CD14-positive monocyte (primary cell): ENCODE measurements around the gene SART3. TPM values are rescaled to one million over a fixed set of nuclear protein-coding genes. Genes with fewer than 3 reads are reported as not detected.

Experiments
- DNase-seq, 3 donors: peaks; one replicate each; pipeline ENCODE4 v3.0.0-alpha.2; 2011 to 2022
- H2AFZ ChIP-seq: 2 replicates; pipeline ENCODE4 v1.6.0; 2012; ENCODE audit warnings: mild to moderate bottlenecking, low read depth, low read length, inconsistent platforms; ENCODE audit not compliant: insufficient read depth, poor library complexity, severe bottlenecking
- H3K27ac ChIP-seq, 2 donors: 1 replicate in 1 of 2; 2 replicates in 1 of 2; pipeline ENCODE4 v1.5.1; 2012 to 2013; ENCODE audit warnings: low read length in 2 of 2, control low read depth in 1 of 2, inconsistent platforms in 1 of 2, low read depth in 1 of 2, mild to moderate bottlenecking in 1 of 2
- H3K27me3 ChIP-seq, 2 donors: one replicate each; pipeline versions ENCODE4 v1.6.0 to v1.6.1; 2011 to 2013; ENCODE audit warnings: low read length in 2 of 2; ENCODE audit not compliant: control insufficient read depth in 2 of 2, insufficient read depth in 2 of 2
- H3K36me3 ChIP-seq, 2 donors: replicated peaks in 1 of 2; 1 replicate in 1 of 2; 2 replicates in 1 of 2; pipeline versions ENCODE4 v1.5.1 to v1.6.1; 2012 to 2013; ENCODE audit warnings: low read length in 2 of 2, control low read depth in 1 of 2, inconsistent platforms in 1 of 2, mild to moderate bottlenecking in 1 of 2; ENCODE audit not compliant: insufficient read depth in 2 of 2, control insufficient read depth in 1 of 2
- H3K4me1 ChIP-seq, 2 donors: 1 replicate in 1 of 2; 2 replicates in 1 of 2; pipeline versions ENCODE4 v1.5.1 to v1.6.1; 2012 to 2013; ENCODE audit warnings: low read length in 2 of 2, control low read depth in 1 of 2, inconsistent platforms in 1 of 2, mild to moderate bottlenecking in 1 of 2, moderate library complexity in 1 of 2; ENCODE audit not compliant: insufficient read depth in 2 of 2, control insufficient read depth in 1 of 2
- H3K4me2 ChIP-seq: replicated peaks from 2 replicates; pipeline ENCODE3; 2012; ENCODE audit warnings: low read length, moderate library complexity, mild to moderate bottlenecking; ENCODE audit not compliant: poor library complexity, severe bottlenecking; ENCODE audit errors: extremely low read depth
- H3K4me3 ChIP-seq, 3 experiments: fragments of 200-600 bp in 1 of 3; sonication (generic) in 1 of 3; replicated peaks in 1 of 3; 1 replicate in 2 of 3; 2 replicates in 1 of 3; pipeline ENCODE4 v1.5.1; 2011 to 2013; ENCODE audit warnings: low read length in 3 of 3, mild to moderate bottlenecking in 3 of 3, control low read depth in 2 of 3, low read depth in 2 of 3, inconsistent platforms in 1 of 3, moderate library complexity in 1 of 3
- H3K79me2 ChIP-seq: 2 replicates; pipeline ENCODE4 v1.6.0; 2012; ENCODE audit warnings: mild to moderate bottlenecking, control low read depth, inconsistent platforms, low read length, moderate library complexity; ENCODE audit not compliant: insufficient read depth
- H3K9ac ChIP-seq: 2 replicates; pipeline ENCODE4 v1.6.0; 2017; ENCODE audit warnings: low read length, mild to moderate bottlenecking; ENCODE audit not compliant: insufficient read depth, poor library complexity, severe bottlenecking
- H3K9me3 ChIP-seq, 2 donors: replicated peaks in 1 of 2; 1 replicate in 1 of 2; 2 replicates in 1 of 2; pipeline versions ENCODE4 v1.5.1 to v1.6.1; 2012 to 2013; ENCODE audit warnings: low read length in 2 of 2, control low read depth in 1 of 2; ENCODE audit not compliant: control insufficient read depth in 1 of 2, insufficient read depth in 1 of 2
- H4K20me1 ChIP-seq: 2 replicates; pipeline ENCODE4 v1.6.0; 2012; ENCODE audit warnings: mild to moderate bottlenecking, low read length, control low read depth, moderate library complexity; ENCODE audit not compliant: insufficient read depth
- H3K27ac Mint-ChIP-seq, 7 donors: one replicate each; pipeline ENCODE4 v1.8.0; 2020; ENCODE audit warnings: mild to moderate bottlenecking in 7 of 7, mixed read lengths in 7 of 7, moderate library complexity in 6 of 7, inconsistent platforms in 2 of 7
- H3K27me3 Mint-ChIP-seq, 3 donors: one replicate each; pipeline ENCODE4 v1.8.0; 2021 to 2022; ENCODE audit warnings: low read depth in 3 of 3, mild to moderate bottlenecking in 3 of 3, mixed read lengths in 3 of 3, moderate library complexity in 3 of 3, inconsistent platforms in 1 of 3
- H3K36me3 Mint-ChIP-seq, 2 donors: one replicate each; pipeline ENCODE4 v1.8.0; 2020; ENCODE audit warnings: mixed read lengths in 2 of 2, inconsistent platforms in 1 of 2, mild to moderate bottlenecking in 1 of 2
- H3K4me1 Mint-ChIP-seq: one replicate; pipeline ENCODE4 v1.8.0; 2020; ENCODE audit warnings: mild to moderate bottlenecking, mixed read lengths
- H3K4me3 Mint-ChIP-seq, 2 donors: one replicate each; pipeline ENCODE4 v1.8.0; 2020; ENCODE audit warnings: mild to moderate bottlenecking in 2 of 2, mixed read lengths in 2 of 2, moderate library complexity in 1 of 2
- H3K9me3 Mint-ChIP-seq, 7 donors: one replicate each; pipeline ENCODE4 v1.8.0; 2020 to 2022; ENCODE audit warnings: mixed read lengths in 7 of 7, mild to moderate bottlenecking in 6 of 7, moderate library complexity in 6 of 7, inconsistent platforms in 2 of 7
- CTCF ChIP-seq: fragments of 200-600 bp; IDR thresholded peaks from one replicate; pipeline ENCODE4 v1.8.0; 2022; ENCODE audit warnings: antibody characterized with exemption, mild to moderate bottlenecking
- whole genome bisulfite sequencing: methylation state at CpG from one replicate; pipeline ENCODE4 v1.1.5; 2013; ENCODE audit warnings: missing lambda C conversion rate; ENCODE audit not compliant: insufficient coverage; 5-methylcytosine and 5-hydroxymethylcytosine counted together
- intact Hi-C, 2 donors: fragments of 100-400 bp; cut with micrococcal nuclease; formaldehyde crosslinking; loops; one replicate each; pipeline versions ENCODE4 v1.15.0 to v1.15.1; 2023
- polyA plus RNA-seq, 3 donors: library from polyadenylated mRNA; depleted of rRNA in 1 of 3; unstranded in 2 of 3; stranded (reverse) in 1 of 3; fragments of 300-500 nt in 2 of 3; fragments of >200 nt in 1 of 3; fragmentation: Illumina TruSeq in 2 of 3; gene quantifications; 1 replicate in 2 of 3; 2 replicates in 1 of 3; pipeline ENCODE4 v1.2.3, GENCODE V29; 2012 to 2021

The SART3 gene
- polyA plus RNA-seq, 3 donors = 10.3 to 20.9 (median 20.6) TPM

GRCh38 chr12:108580531-108580930 lies 19.6 kb upstream of the SART3 start:
- no peak for DNase-seq
- no peak overlapping the region for H3K9ac ChIP-seq
- WGBS = 94% methylated on average over 2 of the region's 3 CpGs
- H3K36me3 ChIP-seq = no peaks in the 10 kb centered on the region
- no peaks in the 10 kb centered on the region for H3K4me1 ChIP-seq
- H3K9me3 ChIP-seq = no peaks in the 10 kb centered on the region
- no peaks in the 10 kb centered on the region for H4K20me1 ChIP-seq
- Mint-ChIP-seq H3K4me3 (no peak overlapping the region), H3K4me1 (no peaks in the 10 kb centered on the region), H3K36me3 (no peaks in the 10 kb centered on the region), H3K27me3 (peaks cover 0 to 3% (median 2%) of the 10 kb centered on the region in 3 donors), H3K27ac (no peak overlapping the region), H3K9me3 (peaks cover 0 to 4% (median 0%) of the 10 kb centered on the region in 7 donors)
- H3K27ac ChIP-seq = no peak overlapping the region
- H3K79me2 ChIP-seq = no peaks in the 10 kb centered on the region
- TF ChIP-seq CTCF = no peak
- no peak overlapping the region for H3K4me3 ChIP-seq
- no peak overlapping the region for H2AFZ ChIP-seq
- intact Hi-C loops = no loop called here
- no peak overlapping the region for H3K4me2 ChIP-seq
- no peaks in the 10 kb centered on the region for H3K27me3 ChIP-seq

- WGBS = 100% methylated on average over 3 of the region's 3 CpGs
- no peak for DNase-seq
These were observed 17.8 kb upstream of the SART3 start for GRCh38 chr12:108578813-108579212.

More at GRCh38 chr12:108578813-108579212, 17.8 kb upstream of the SART3 start:
- Histone ChIP-seq H2AFZ (no peak overlapping the region), H3K4me2 (no peak overlapping the region), H3K36me3 (no peaks in the 10 kb centered on the region), H3K4me1 (no peaks in the 10 kb centered on the region), H3K27me3 (no peaks in the 10 kb centered on the region), H3K9me3 (no peaks in the 10 kb centered on the region), H3K9ac (no peak overlapping the region), H3K4me3 (no peak overlapping the region), H3K27ac (no peak overlapping the region), H4K20me1 (no peaks in the 10 kb centered on the region), H3K79me2 (no peaks in the 10 kb centered on the region)
- Mint-ChIP-seq H3K9me3 (peaks cover 0 to 4% (median 0%) of the 10 kb centered on the region in 7 donors), H3K4me3 (no peak overlapping the region), H3K36me3 (no peaks in the 10 kb centered on the region), H3K27ac (no peak overlapping the region), H3K4me1 (no peaks in the 10 kb centered on the region), H3K27me3 (peaks cover 0 to 2% (median 2%) of the 10 kb centered on the region in 3 donors)
- intact Hi-C loops = loop anchor here in 1 of 2 donors (10.0 kb wide), 1 partner anchor 376 kb away; no protein-coding TSS in a partner anchor
- TF ChIP-seq CTCF = no peak
